RPMI7951 (cell line): Measurements from ENCODE around the gene JAK2. TPM values are rescaled to one million over a fixed set of nuclear protein-coding genes. Genes with fewer than 3 reads are reported as not detected.
"Not testable (repeated sequence)": the region's sequence is repeated elsewhere in the genome, so short reads cannot be mapped to it uniquely, and the experiment has no call there.

ENCODE experiments used
- DNase-seq: peaks from one replicate; pipeline ENCODE4 v3.0.0-alpha.2; 2012; ENCODE audit warnings: low read depth
- total RNA-seq: library from RNA; depleted of rRNA; stranded (reverse); fragments of >200 nt; shearing (Covaris generic); gene quantifications from 2 replicates; pipeline ENCODE4 v1.2.3, GENCODE V29; 2014

Gene JAK2
- total RNA-seq, 1 experiment from 2014 or later: 5.8 TPM

- DNase-seq: no peak
Measured at GRCh38 chr9:5041390-5042115, 56.5 kb downstream of the JAK2 start.

GRCh38 chr9:5042661-5043178, 57.6 kb downstream of the JAK2 start:
- DNase-seq: no peak

DNA sequence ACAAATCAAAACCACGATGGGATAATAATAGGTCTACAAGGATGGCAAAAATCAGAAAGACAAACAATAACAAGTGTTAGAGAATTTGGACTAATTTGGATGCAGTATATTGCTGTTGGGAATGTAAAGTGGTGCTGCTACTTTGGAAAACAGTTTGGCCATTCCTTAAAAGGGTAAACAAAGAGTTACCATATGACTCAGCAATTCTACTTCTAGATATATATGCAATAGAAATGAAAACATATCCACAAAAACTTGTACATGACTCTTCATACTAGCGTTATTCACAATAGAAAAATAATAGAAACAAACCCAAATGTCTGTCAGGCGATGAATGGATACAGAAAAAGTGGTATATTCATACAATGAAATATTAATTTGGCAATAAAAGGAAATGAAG, 58.3 kb downstream of the JAK2 start:
- DNase-seq: no peak

DNA sequence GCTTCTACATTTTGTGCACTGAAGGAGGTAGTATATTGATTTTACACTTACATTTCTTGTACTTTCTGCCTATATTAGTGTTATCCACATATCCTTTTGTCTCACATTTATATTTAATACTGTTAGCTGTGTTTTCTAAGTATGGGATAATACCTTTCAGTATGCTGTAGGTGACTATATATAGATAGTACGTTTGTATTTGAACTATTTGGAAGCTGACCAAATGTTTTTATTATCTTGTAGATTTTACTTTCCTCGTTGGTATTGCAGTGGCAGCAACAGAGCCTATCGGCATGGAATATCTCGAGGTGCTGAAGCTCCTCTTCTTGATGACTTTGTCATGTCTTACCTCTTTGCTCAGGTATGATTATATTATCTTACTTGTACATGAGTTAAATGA, 59.1 kb downstream of the JAK2 start:
- DNase-seq: no peak

DNA sequence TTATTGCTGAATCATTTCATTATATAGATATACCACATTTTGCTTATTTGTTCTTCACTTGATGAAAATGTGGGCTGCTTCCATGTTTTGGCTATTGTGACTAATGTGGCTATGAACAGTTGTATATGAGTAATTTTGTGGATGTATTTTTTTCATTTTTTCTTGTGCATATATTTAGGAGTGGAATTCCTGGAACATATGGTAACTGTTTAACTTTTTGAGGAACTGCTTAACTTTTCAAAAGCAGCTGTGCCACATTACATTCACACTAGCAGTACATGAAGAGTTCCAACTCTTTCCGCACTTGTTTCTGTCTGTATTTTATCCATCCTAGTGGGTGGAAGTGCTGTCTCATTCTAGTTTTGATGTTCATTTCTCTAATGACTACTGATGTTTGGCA, 67.8 kb downstream of the JAK2 start:
- DNase-seq: no peak

GRCh38 chr9:5062631-5063030, 77.6 kb downstream of the JAK2 start:
- no peak for DNase-seq

- no peak for DNase-seq
Measured at GRCh38 chr9:5072871-5073270, 87.8 kb downstream of the JAK2 start.

- no peak for DNase-seq
Measured at GRCh38 chr9:5073701-5074100, 88.6 kb downstream of the JAK2 start.

GRCh38 chr9:5085993-5086392, 100.9 kb downstream of the JAK2 start:
- DNase-seq: no peak

- DNase-seq: no peak
Measured at GRCh38 chr9:5089737-5090136, 104.7 kb downstream of the JAK2 start.

- DNase-seq: no peak
Measured at GRCh38 chr9:5095795-5096194, 110.7 kb downstream of the JAK2 start.

- no peak for DNase-seq
Measured at GRCh38 chr9:5099466-5099865, 114.4 kb downstream of the JAK2 start.

DNA sequence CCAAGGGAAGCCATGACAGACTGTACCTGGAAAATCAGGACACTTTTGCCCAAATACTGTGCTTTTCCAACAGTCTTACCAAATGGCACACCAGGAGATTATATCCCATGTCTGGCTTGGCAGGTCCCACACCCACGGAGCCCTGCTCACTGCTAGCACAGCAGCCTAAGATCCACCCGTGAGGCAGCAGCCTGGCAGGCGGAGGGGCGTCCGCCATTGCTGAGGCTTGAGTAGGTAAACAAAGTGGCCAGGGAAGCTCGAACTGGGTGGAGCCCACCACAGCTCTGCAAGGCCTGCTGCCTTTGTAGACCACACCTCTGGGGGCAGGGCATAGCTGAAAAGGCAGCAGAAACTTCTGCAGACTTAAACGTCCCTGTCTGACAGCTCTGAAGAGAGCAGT, 116.1 kb downstream of the JAK2 start:
- DNase-seq: not testable (repeated sequence)

DNA sequence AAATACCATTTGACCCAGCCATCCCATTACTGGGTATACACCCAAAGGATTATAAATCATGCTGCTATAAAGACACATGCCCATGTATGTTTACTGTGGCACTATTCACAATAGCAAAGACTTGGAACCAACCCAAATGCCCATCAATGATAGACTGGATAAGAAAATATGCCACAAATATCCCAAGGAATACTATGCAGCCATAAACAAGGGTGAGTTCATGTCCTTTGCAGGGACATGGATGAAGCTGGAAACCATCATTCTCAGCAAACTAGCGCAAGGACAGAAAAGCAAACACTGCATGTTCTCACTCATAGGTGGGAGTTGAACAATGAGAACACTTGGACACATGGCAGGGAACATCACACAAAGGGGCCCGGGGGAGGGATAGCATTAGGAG, 121.4 kb downstream of the JAK2 start:
- DNase-seq: not testable (repeated sequence)

DNA sequence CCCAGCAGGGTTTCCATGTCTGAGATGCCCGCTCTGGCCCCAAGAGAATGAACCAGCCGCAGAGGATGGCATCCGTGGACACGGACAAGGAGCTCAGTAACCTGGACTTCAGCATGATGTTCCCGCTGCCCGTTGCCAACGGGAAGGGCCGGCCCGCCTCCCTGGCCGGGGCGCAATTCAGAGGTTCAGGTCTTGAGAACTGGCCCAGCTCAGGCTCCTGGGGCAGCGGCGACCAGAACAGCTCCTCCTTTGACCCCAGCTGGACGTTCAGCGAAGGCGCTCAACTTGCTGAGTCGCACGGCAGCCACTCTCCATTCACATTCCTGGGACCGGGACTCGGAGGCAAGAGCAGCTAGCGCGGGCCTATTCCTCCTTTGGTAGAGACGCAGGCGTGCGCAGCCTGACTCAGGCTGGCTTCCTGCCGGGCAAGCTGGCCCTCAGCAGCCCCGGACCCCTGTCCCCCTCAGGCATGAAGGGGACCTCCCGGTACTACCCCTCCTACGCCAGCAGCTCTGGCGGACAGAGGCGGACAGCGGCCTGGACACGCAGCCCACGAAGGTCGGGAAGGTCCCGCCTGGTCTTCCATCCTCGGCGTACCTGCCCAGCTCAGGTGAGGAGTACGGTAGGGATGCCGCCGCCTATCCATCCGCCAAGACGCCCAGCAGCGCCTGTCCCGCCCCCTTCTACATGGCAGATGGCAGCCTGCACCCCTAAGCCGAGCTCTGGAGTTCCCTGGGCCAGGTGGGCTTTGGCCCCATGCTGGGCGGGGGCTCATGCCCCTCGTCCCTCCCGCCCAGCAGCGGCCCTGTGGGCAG, 126.0 kb downstream of the JAK2 start:
- DNase-seq: no peak

DNA sequence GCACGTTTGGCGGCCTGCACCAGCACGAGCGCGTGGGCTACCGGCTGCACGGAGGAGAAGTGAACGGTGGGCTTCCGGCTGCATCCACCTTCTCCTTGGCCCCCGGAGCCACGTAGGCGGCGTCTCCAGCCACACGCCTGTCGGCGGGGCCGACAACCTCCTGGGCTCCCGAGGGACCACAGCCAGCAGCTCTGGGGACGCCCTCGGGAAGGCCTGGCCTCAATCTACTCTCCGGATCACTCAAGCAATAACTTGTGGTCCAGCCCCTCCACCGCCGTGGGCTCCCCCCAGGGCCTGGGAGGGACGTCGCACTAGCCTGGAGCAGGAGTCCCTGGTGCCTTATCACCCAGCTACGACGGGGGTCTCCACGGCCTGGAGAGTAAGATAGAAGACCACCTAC, 126.6 kb downstream of the JAK2 start:
- DNase-seq: no peak

DNA sequence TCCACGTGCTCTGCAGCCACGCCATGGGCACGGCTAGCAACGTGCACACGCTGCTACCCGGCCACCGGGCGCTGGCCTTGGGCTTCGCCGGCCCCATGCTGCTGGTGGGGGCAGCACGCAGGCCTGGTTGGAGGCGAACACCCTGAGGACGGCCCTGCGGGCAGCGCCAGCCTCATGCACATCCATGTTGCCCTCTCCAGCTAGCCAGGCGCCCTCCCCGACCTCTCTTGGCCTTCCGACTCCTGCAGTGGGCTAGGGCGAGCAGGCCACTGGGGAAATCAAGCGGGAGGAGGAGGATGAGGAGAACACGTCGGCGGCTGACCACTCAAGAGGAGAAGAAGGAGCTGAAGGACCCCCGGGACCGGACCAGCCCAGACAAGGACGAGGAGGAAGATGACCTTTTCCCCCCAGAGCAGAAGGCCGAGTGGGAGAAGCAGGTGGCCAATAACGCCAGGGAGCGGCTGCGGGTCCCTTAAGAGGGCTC, 127.1 kb downstream of the JAK2 start:
- DNase-seq: no peak

DNA sequence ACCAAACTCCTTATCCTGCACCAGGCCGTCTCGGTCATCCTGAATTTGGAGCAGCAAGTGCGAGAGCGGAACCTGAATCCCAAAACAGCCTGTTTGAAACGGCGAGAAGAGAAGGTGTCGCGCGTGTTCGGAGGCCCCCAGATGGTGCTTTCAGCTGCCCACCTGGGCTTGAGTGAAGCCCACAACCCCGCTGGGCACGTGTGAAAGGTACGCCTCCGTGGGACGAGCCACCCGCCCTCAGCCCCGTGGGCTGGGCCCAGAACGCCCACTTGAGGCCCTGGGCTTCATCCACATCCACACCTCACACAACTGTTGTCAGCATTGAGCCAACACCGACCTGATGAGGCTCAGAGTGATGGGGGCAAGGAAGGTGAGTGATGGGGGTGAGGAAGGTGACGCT, 127.6 kb downstream of the JAK2 start:
- no peak for DNase-seq

- no peak for DNase-seq
Measured at GRCh38 chr9:5113523-5113922, 128.5 kb downstream of the JAK2 start.

DNA sequence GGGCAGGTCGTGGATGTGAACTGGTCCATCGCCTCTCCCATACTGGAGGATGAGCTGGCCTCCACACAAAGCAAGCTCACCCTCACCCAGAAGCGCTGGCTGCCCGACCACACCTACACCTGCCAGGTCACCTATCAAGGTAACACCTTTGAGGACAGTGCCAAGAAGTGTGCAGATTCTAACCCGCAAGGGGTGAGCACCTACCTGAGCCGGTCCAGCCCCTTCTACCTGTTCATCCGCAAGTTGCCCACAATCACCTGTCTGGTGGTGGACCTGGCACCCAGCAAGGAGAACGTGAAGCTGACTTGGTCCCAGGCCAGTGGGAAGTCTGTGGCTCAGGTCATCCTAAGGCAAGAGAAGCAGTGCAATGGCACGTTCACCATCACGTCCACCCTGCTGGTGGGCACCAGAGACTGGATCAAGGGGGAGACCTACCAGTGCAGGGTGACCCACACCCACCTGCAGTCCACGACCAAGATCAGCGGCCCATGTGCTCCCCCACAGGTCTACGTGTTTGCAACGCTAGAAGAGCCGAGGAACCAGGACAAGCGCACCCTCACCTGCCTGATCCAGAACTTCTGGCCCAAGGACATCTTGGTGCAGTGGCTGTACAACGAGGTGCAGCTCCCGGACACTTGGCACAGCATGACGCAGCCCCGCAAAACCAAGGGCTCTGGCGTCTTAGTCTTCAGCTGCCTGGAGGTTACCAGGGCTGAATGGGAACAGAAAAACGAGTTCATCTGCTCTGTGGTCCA, 129.1 kb downstream of the JAK2 start:
- DNase-seq: no peak

DNA sequence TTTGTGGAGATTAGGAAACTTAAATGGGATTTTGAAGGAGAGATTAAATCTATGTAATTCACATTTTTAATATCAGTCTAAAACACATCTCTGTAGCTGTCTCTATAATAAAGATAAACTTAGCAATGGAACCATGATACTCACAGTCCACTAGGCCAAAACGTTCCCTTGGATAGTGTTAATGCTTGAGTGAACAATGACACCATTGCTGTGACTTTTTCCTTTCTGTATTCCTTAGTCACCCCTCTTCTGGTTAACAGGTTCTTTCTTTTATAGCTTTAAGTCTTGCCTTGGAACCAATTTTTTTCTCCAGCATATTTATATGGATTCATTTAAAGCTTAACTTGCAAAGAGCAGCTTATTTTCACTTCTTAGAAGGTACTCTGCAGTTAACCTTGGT, 137.0 kb downstream of the JAK2 start:
- no peak for DNase-seq

GRCh38 chr9:5122516-5122915, 137.4 kb downstream of the JAK2 start:
- DNase-seq: no peak
